HG02885 (cell line): Measurements from ENCODE around the gene SH3YL1.
"Not testable (repeated sequence)": the region's sequence is repeated elsewhere in the genome, so short reads cannot be mapped to it uniquely, and the experiment has no call there.

Source experiments
- ATAC-seq: cut with Tn5 transposase; IDR thresholded peaks from one replicate; pipeline ENCODE4 v1.9.1; 2021; ENCODE audit warnings: mild to moderate bottlenecking; ENCODE audit not compliant: unreplicated experiment, poor library complexity

Gene SH3YL1

DNA sequence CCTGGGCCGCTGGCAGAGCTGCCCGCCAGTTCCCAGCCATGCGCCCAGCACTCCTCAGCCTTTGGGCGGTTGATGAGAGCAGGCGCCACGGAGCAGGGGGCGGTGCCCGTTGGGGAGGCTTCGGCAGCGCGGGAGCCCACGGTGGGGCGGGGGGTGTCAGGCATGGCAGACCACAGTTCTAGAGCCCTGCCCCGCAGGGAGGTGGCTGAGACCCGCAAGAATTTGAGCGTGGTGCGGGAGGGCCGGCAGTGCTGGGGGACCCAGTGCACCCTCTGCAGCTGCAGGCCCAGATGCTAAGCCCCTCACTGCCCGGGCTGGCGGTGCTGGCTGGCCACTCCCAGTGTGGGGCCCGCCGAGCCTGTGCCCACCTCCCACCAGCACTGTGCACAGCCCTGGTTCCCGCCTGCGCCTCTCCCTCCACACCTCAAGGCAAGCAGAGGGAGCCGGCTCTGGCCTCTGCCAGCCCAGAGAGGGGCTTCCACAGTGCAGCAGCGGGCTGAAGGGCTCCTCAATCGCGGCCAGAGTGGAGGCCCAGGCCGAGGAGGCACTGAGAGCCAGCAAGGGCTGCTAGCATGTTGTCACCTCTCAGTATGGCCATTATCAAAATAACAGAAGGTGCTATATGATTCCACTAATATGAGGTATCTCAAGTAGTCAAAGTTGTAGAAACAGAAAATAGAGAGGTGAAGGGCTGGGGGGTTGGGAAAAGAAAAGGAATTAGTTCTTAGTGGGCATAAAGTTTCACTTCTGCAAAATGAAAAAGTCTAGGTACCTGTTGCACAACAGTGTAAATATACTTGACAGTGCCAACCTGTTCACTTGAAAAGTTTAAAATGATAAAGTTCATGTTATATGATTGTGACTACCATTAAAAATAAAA lies 72.3 kb downstream of the SH3YL1 start:
- no peak for ATAC-seq

DNA sequence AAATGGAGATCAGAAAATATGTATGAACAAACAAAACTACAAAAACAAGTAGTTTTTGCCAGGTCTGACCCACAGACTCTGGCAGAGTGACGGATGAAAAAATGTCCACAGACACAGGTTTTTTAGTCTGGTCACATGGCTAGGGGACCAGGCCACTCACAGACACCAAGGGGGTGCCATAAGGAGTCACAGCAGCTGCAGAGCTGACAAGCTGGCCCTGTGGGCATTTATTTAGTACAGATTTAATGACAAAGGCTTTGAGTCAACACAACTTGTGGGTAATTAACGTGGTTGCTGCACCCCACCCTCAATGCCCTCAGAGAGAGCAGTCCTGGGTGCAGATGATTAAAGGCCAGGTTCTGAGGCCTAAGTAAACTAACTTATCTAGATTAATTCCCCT lies 76.0 kb downstream of the SH3YL1 start:
- ATAC-seq: no peak

DNA sequence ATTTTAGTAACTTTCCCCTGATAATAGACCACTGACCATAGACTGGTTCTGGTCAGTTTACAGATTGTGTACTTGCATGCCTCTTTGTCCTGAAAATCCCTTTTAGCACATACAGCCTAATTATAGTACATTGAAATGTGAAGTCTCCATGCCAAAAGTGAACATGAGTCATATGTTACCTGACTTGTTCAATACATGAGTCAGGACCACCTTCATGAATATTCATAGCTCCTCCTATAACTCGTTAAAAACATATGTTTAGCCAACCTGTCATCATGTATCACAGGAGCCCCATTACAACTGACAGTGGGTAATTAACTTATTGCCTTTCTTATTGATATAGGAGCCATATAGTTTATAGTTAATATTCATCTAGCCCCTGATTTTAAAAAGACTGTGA lies 78.6 kb downstream of the SH3YL1 start:
- no peak for ATAC-seq

DNA sequence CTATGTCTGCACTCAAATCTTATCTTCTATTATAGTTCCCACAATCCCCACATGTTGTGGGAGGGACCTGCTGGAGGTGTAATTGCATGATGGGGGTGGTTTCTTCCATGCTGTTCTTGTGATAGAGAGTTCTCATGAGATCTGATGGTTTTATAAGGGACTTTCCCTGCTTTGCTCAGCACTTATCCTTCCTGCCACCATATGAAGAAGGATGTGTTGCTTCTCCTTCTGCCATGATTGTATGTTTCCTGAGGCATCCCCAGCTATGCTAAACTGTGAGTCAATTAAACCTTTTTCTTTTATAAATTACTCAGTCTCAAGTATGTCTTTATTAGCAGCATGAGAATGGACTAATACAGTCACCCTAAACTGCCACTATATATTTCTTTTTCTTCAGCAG lies 79.1 kb downstream of the SH3YL1 start:
- ATAC-seq: no peak

DNA sequence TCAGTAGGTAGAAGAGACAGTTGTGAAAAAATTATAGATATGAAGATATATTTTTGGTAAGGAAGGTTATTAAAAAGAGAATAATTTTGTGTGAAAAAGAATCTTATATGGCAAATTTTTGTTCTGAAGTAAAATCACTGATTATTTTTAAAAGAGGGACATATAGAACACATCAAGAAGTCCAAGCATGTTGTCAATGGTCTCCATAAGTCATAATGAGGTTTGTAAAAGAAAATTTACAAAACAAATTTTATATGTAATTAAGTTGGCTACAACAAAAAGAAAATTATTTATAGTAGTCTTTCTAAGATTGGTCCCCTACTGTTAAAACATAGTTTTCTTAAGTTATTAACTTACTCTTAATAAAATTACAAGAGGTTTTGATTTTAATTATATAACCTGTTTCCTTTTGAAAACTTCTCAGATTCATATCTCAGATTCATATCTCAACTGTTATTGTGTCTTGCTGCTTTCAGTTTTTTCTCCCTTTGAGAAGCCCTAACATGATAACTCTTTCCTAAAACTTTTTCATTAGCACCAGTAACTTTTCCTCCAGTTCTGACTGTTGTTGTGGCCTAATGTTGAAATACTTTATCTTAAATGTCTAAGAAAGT lies 81.2 kb downstream of the SH3YL1 start:
- no peak for ATAC-seq

DNA sequence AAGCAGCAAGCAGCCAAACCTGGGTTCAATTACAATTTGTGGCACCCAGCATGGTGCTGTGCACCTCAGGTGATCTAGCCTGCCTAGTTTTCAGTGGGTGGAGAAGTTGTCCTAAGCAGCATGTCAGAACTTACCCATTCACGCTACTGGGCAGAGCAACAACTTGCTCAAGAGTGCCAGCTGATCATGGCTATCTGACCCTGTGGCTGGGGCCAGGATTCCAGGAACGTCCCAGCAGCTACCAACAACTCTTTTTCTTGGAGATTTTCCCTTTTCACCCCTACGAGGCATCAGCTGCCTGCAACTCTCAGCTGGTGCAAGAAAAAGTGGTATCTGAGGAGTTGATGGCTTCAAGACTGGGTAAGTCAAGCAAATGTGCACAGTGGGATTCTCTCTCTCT lies 83.5 kb downstream of the SH3YL1 start:
- ATAC-seq: no peak

DNA sequence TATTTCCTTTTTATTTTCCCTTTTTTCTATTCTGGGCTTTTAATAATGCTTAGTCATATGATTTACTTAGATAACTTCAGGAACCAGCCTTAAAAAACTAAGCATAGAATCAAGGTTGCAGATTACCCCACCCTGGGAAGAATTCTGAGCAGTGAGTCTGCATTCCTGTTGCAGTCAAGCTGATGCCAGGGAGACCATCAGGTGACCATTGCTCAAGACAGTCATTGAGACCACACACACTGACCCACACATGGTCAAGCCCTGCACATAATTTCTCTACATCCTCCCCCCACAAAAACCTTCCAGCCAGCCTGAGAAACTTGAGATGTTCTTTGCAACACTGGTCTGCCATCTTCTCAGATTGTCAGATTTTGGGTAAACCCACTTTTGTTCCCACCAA lies 83.9 kb downstream of the SH3YL1 start:
- no peak for ATAC-seq

DNA sequence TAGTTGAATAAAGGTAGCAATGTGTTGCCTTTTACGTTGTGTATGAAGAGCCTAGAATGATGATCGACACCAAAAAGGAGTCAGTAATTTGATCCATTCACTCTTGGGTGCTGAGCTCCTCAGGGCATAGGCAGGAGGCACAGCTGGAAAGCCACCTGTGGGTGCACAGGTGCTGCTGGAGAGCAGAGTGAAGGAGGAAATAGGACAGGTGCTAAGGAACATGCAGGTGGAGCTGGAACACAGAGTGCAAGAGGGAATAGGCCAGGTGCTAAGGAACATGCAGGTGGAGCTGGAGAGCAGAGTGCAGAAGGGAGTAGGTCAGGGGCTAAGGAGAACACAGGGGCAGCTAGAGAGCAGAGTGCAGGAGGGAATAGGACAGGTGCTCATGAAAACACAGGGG lies 86.1 kb downstream of the SH3YL1 start:
- no peak for ATAC-seq

DNA sequence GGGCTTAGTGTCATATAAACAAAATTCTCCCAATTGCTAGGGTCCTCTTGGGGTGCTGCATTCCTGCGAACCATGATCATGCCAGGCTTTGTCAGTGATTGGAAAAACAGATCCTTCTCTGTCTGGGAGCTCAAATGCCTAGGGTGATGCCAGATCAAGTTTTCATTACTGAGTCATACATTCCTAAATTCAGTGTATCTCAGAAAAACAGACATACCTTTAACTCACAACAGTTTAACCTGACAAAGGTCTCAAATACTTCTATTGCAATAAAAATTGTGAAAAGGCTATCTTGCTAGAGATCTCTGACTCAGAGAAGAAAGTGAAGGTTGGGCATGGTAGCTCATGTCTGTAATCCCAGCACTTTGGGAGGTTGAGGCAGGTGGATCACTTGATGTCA lies 86.9 kb downstream of the SH3YL1 start:
- ATAC-seq: no peak

DNA sequence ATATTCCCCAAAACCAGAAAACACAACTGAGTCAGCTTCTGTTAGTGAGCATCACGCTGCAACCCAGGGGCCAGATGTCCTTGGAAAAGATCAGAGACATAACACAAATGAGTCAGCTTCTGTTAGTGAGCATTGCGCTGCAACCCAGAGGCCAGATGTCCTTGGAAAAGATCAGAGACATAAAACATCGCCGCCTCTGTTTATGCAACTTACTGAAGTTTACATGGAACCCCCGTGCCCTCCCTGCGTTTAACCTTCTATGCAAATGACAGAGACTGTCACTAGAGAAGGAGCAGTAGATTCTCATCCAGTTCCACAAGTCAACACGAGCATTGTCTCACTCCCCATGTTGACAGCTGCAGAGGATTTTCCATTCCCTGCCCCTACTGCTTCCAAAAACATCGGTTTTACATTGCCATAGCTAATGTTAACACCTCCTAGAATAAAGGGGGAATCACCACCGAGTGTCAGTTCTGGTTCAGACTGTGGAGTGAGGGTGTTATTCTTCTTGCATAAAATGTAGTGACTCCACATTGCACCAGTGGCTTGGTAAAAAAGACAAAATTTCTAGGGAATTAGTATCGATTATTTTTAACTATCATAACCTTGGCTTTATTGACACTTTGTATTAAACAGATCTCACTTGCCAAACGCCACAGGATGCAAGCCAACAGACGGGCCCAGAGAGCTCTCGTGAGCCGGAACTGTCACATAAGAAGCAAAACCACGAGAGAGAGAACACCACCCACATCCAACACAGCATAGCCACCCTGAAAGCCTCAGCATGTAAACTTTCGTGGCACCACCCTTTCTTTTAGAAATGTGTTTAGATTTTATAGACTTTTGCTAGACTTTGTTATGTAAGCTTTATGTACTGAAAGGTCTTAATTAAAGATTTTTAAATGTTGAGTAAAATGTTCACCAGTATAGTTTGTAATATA lies 87.7 kb downstream of the SH3YL1 start:
- ATAC-seq: no peak

DNA sequence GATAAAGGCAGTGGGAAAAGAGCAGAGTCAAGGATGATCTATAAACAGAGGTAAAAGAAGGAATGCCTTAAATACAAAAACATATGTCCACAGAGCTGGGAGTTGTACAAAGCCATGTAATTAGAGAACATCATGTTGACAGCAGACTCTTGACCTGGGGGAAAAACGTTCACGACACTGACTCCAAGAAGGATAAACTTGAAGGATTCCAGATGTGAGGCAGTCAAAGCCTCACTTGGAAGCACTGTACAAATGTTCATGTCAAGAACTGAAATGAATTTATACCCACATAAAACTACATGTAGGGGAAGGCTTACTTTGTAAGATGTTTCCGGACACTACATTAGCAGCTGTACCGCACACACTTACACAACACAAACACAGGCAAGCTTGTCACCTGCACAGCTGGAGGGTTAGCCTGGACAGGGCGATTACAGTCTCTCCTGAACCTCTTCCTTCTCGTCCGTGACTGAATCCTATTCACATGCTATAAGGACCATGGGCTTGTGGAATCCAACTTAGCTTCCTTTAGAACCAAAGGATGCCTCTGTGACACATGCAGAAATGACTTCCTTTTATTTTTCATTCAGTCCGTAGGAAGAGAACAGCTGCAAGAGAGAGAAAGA lies 88.6 kb downstream of the SH3YL1 start:
- ATAC-seq: no peak

DNA sequence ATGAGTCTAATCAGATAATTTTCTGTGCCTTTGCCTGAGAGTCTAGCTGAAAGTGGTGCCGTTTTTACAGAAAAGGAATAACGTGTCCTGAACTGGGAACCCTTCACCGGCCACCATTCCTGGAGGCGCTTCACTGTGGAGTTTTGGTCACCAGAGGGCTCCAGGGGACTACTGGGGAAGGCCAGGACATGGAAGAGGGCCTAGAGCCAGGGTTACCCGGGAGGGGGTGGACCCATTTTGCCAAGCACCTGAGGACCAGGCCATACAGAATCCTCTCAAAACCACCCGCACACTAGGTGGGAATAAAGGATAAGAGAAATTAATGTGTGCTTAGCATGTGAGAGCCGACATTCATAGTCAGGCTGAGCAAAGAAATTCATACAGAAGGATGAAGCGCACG lies 91.7 kb downstream of the SH3YL1 start:
- not testable (repeated sequence) for ATAC-seq

DNA sequence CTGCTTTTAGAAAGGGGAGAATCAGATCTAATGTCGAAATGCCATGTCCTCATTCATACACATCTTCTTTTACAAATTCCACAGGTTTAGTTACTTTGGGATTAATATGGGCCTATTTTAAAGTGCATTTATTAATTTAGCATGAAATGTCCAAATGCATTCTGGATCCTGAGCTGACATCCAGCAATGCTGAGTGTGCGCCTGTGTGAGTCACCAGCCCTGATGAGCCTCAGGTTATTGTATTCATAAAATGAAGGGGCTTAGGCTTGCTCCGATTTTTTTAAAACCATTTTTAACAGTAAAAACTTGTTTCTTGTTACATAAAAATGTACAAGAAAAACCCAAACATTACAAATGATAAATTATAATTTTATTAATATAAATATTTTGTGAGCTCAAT lies 94.1 kb downstream of the SH3YL1 start:
- ATAC-seq: no peak
